ENCODE measurements around the gene PTK7.

- TF ChIP-seq CTCF (conservative IDR thresholded peaks at IDR 0.05; ENCODE audit: low read depth, low read length) (no peak), EZH2phosphoT487 (IDR thresholded peaks at IDR 0.05; ENCODE audit: borderline replicate concordance, low read length) (no peak), EZH2 (IDR thresholded peaks at IDR 0.05; ENCODE audit: low read length, unreplicated experiment) (no peak)
Measured at GRCh38 chr6:43043310-43043709, 32.8 kb upstream of the PTK7 start.
